ENCODE results near the gene LIPA. TPM values are rescaled to one million over a fixed set of nuclear protein-coding genes. Genes with fewer than 3 reads are reported as not detected.
"Not testable (repeated sequence)": the region's sequence is repeated elsewhere in the genome, so short reads cannot be mapped to it uniquely, and the experiment has no call there.

LIPA gene
- total and polyA plus RNA-seq, 8 donors, result 58.0 to 137 (median 63.7) TPM

DNA sequence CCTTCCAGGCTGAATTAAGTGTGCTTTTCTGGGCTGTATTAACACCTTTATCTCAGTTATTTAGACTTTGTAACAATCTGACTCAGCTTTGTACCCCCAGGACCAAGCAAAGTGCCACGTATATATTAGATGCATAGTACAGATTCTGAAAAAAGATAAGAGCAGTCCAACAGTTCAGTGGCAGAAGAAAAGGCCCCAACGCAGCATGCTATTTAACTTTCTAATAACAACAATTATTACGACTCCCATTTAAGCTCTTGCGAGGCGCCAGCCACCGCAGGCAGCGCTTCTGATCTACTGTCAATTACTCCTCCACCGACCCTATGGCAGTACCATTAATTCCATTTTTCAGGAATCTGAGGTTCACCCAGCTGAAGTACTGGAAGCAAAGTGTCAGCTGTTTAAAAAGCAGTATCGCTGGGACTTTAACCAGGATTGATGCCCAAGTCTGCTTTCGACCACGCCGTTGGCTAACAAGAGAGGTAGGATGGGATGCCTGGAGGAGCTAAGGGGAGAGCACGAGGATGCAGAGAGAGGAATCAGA, 638 bp downstream of the LIPA start:
- TF ChIP-seq, protein P1, sequence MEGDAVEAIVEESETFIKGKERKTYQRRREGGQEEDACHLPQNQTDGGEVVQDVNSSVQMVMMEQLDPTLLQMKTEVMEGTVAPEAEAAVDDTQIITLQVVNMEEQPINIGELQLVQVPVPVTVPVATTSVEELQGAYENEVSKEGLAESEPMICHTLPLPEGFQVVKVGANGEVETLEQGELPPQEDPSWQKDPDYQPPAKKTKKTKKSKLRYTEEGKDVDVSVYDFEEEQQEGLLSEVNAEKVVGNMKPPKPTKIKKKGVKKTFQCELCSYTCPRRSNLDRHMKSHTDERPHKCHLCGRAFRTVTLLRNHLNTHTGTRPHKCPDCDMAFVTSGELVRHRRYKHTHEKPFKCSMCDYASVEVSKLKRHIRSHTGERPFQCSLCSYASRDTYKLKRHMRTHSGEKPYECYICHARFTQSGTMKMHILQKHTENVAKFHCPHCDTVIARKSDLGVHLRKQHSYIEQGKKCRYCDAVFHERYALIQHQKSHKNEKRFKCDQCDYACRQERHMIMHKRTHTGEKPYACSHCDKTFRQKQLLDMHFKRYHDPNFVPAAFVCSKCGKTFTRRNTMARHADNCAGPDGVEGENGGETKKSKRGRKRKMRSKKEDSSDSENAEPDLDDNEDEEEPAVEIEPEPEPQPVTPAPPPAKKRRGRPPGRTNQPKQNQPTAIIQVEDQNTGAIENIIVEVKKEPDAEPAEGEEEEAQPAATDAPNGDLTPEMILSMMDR (IDR thresholded peaks at IDR 0.05), result no peak
- H3K36me3 ChIP-seq, result no peaks in the 10 kb centered on the region
- H3K4me1 ChIP-seq, result peaks cover 6 to 33% of the 10 kb centered on the region in 2 donors
- peak overlapping the region; percentile 89 to 96 for H3K4me3 ChIP-seq
- intact Hi-C loops (cut with DNase I), result loop anchor here in 1 of 2 donors (10.0 kb wide), 1 partner anchor 314 kb away; no protein-coding TSS in a partner anchor
- peak overlapping the region; percentile 57 to 81 for H3K27ac ChIP-seq
- ATAC-seq (no peak), DNase-seq (no peak)
- H3K9me3 ChIP-seq, result peaks cover 0 to 6% of the 10 kb centered on the region in 2 donors
- no peaks in the 10 kb centered on the region for H3K27me3 ChIP-seq

DNA sequence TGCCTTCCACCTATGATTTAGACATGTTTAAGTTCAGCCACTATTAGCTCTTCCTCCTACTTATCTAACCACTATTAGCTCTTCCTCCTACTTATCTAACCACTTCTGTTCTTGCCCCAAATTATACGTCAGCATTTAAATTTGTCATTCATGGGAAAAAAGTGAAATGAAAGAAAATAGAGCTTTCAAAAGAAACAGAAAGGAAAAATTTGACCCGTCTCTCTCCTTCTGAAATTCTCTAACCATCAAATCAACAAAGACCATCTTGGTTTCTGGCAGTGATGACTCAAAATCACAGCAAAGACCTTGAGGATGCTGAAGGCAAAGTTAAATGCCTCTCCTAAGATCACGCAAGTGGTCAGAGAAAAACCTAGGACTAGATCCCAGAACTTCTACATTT, 2.6 kb downstream of the LIPA start:
- H3K27me3 ChIP-seq, result no peaks in the 10 kb centered on the region
- TF ChIP-seq, protein P1 (IDR thresholded peaks at IDR 0.05), result no peak
- intact Hi-C loops (cut with DNase I), result no loop called here
- H3K36me3 ChIP-seq, result no peaks in the 10 kb centered on the region
- H3K27ac ChIP-seq, result no peak overlapping the region
- H3K9me3 ChIP-seq, result peaks cover 0 to 2% of the 10 kb centered on the region in 2 donors
- ATAC-seq (no peak), DNase-seq (no peak)
- no peak overlapping the region for H3K4me3 ChIP-seq
- H3K4me1 ChIP-seq, result peaks cover 6 to 33% of the 10 kb centered on the region in 2 donors

DNA sequence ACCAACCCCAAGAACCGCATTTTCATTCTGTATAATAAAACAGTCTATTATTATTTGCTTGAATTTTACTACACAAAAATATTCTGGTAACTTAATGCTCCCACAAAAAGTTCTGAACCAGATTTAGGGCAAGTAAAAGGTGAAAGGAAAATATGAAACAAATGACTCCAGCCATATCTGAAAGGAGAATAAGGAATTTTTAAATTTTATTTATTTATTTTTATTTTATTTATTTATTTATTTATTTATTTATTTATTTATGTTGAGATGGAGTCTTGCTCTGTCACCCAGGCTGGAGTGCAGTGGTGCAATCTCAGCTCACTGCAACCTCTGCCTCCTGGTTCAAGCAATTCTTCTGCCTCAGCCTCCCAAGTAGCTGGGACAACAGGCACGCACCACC, 4.0 kb downstream of the LIPA start:
- H3K4me3 ChIP-seq; H3K9me3 ChIP-seq; H3K36me3 ChIP-seq; DNase-seq; ATAC-seq; H3K27me3 ChIP-seq; intact Hi-C loops (cut with DNase I); H3K27ac ChIP-seq: not testable (repeated sequence)
- H3K4me1 ChIP-seq, result peaks cover 6 to 43% of the 10 kb centered on the region in 2 donors

GRCh38 chr10:89245802-89246201, 5.8 kb downstream of the LIPA start:
- H3K27me3 ChIP-seq, result no peaks in the 10 kb centered on the region
- H3K9me3 ChIP-seq, result no peaks in the 10 kb centered on the region
- no peak for DNase-seq
- no peak for ATAC-seq
- TF ChIP-seq, protein P1 (IDR thresholded peaks at IDR 0.05), result no peak
- peaks cover 2 to 42% of the 10 kb centered on the region in 2 donors for H3K4me1 ChIP-seq
- no peak overlapping the region for H3K27ac ChIP-seq
- intact Hi-C loops (cut with DNase I), result no loop called here
- no peak overlapping the region for H3K4me3 ChIP-seq
- H3K36me3 ChIP-seq, result no peaks in the 10 kb centered on the region

DNA sequence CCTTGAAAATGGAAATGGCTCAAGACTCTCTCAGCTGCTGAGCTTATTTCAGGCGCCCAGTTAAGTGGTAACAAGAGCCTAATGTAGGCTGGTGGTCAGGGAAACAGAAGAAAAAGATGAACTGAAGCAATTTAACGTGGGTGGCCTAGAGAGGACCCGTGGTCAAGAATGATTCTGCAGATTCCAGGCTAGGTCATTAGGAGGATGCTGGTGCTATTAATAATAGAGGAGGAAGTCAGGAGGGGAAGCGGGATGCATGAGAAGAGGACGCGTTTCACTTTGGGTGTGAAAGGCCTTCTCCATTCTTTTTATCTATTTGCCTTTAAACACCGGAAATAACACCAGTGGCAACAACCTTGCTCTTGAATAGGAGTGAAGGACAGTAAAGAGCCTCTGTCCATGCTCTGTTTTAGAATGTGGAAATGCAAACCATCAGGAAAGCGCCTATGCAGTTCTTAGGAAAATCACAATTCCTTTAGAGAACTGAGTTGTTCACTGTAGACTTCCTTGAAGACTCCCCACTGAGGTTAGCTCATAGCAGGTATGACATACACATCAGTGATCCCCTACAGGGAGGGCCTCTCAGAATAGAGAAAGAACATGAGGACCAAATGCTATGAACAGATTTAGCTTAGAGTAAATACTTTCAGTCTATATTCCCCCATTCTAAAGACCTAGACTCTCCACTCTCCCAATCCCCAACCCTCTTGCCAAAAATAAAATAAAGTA, 8.6 kb downstream of the LIPA start:
- H3K9me3 ChIP-seq, result no peaks in the 10 kb centered on the region
- intact Hi-C loops (cut with DNase I), result no loop called here
- TF ChIP-seq, protein P1 (IDR thresholded peaks at IDR 0.05), result no peak
- peak overlapping the region in 1 of 2 donors; percentile 72 for H3K27ac ChIP-seq
- H3K36me3 ChIP-seq, result peaks cover 0 to 11% of the 10 kb centered on the region in 2 donors
- H3K4me3 ChIP-seq, result no peak overlapping the region
- DNase-seq (no peak), ATAC-seq (peak; percentile 45)
- H3K27me3 ChIP-seq, result no peaks in the 10 kb centered on the region
- peaks cover 0 to 38% of the 10 kb centered on the region in 2 donors for H3K4me1 ChIP-seq
